GM21360 (cell line): ENCODE data around the gene GRAMD1A.
"Not testable (repeated sequence)": the region's sequence is repeated elsewhere in the genome, so short reads cannot be mapped to it uniquely, and the experiment has no call there.

Source experiments
- ATAC-seq: cut with Tn5 transposase; IDR thresholded peaks from one replicate; pipeline ENCODE4 v1.9.1; 2021; ENCODE audit warnings: mild to moderate bottlenecking, moderate library complexity; ENCODE audit not compliant: unreplicated experiment

The GRAMD1A gene

GRCh38 chr19:34976611-34977010 is 23.5 kb upstream of the GRAMD1A start:
- no peak for ATAC-seq

GRCh38 chr19:34979819-34980640 is 20.1 kb upstream of the GRAMD1A start:
- ATAC-seq: no peak

GRCh38 chr19:34982275-34982674 is 17.8 kb upstream of the GRAMD1A start:
- no peak for ATAC-seq

- ATAC-seq: no peak
These were observed 16.3 kb upstream of the GRAMD1A start for GRCh38 chr19:34983786-34984185.

DNA sequence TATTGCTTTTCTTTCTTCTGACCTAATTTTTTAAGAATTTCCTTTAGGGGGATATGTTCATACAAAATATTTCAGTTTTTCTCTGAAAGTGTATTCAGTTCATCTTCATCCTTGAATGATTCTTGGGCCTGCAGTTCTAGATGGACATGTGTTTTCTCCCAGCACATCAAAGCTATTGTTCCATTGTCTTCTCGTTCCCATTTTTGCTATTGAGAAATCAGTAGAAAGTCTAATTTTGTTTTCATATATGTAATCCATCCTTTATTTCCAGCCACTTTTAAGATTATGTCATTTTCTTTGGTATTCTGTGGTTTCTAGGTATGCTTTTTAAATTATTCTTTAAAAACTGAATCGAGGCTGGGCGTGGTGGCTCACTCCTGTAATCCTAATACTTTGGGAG is 15.8 kb upstream of the GRAMD1A start:
- ATAC-seq: no peak

DNA sequence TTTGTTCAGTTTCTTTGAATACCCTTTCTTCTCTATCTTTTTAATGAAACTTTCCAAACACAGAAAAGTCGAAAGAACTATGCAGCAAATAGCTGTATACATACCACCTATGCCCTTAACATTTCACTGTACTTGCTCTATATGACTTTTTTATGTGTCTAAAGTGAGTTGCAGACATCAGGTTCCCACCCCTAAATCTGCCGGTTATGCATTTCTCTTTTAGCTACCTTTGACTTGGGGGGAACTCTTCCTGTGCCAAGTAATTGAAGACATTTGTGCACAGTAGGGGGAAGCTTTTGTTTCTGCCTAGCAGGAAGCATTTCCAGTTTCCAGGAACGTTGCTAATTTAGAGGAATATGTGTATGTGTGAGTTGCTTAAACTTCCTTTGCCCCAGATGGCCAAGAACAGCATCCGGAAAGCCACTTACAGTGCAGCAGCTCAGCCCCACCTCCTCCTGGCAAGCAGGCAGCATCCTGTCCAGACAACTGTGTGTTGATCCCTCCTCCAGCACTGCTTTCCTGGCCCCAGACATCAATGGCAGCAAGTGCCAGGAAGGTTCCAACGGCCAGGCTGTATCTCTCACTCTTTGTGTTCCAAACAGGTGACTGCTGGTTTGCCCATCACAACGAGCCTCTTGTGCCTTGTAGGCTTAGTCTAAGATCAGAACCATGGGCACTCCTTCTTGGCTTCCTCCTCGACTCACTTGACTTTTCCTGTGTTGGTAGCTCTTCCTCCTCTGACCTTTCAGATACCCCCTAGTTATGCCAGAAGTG is 14.7 kb upstream of the GRAMD1A start:
- no peak for ATAC-seq

GRCh38 chr19:34988119-34988518 is 12.0 kb upstream of the GRAMD1A start:
- no peak for ATAC-seq

DNA sequence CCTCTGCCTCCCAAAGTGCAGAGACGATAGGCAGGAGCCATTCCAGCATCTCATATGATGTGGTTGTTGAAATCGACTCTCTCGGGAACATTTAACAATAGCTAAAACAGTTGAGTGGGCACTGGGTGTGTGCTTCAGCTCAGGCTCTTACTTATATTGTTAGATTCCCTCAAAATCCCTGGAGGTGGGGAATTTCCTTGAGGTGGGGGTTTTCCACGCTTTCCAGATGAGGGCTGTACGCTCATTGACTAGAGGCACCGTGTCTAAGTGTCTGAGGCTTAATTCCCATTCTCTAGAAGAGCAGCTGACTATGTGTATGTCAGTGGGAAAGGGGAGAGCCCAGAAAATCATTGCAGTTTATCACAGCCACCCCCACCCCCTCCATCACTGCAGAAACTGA is 10.8 kb upstream of the GRAMD1A start:
- no peak for ATAC-seq

- ATAC-seq: no peak
These were observed 9.4 kb upstream of the GRAMD1A start for GRCh38 chr19:34990578-34991192.

- no peak for ATAC-seq
These were observed 8.4 kb upstream of the GRAMD1A start for GRCh38 chr19:34991542-34992333.

DNA sequence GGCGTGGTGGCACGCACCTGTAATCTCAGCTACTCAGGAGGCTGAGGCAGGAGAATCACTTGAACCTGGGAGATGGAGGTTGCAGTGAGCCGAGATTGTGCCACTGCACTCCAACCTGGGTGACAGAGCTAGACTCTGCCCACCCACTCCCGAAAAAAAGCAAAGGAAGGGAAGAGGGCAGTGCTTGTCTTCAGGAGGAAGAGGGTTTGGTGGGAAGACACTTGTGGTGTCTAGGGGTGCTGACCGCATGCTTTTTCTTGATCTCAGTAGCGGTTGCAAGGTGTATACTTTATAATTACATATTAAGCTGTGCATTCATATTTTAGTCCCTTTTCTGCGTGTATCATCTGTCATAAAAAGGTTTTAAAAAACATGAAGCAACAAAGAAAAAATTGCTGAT is 7.5 kb upstream of the GRAMD1A start:
- not testable (repeated sequence) for ATAC-seq

DNA sequence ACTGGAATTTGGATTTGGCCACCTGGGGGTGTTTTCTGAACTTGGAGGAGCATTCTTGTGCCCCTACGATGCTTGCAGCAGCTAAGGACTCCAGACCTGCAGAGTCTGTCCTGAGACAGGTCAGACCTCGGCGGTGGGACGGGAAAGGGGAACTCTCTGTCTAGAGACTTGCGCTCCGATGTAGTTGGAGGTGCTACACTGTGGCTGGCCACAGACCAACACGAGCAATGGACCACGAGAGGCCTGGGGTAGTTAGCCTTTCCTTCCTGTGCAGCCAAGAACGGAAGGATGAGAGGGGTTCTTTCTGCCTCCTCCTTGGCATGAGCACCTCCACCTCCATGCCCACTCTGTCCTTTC is 5.9 kb upstream of the GRAMD1A start:
- no peak for ATAC-seq

- no peak for ATAC-seq
These were observed 5.2 kb upstream of the GRAMD1A start for GRCh38 chr19:34994643-34995541.

DNA sequence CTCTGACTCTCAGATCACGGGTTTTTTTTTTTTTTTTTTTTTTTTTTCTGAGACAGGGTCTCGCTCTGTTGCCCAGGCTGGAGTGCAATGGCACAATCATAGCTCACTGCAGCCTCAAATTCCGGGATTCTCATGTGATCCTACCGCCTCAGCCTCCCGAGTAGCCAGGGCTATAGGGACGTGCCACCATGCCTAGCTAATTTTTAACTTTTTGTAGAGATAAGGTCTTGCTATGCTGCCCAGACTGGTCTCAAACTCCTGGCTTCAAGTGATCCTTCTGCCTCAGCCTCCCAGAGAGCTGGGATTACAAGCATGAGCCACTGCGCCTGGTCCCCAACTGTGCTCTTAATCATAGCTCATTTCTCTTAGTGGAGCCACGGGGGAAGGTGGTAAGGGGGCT is 4.6 kb upstream of the GRAMD1A start:
- no peak for ATAC-seq

- ATAC-seq: no peak
These were observed 3.0 kb upstream of the GRAMD1A start for GRCh38 chr19:34997071-34997617.

DNA sequence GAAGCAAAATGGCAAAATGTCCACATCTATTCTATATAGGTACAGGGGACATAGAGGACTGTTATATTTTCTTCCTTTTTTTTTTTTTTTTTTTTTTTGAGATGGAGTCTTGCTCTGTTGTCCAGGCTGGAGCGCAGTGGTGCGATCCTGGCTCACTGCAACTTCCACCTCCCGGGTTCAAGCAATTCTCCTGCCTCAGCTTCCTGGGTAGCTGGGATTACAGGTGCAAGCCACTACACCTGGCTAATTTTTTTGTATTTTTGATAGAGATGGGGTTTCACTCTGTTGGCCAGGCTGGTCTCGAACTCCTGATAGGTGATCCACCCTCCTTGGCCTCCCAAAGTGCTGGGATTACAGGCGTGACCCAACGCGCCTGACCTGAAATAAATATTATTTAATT is 1.9 kb upstream of the GRAMD1A start:
- not testable (repeated sequence) for ATAC-seq

DNA sequence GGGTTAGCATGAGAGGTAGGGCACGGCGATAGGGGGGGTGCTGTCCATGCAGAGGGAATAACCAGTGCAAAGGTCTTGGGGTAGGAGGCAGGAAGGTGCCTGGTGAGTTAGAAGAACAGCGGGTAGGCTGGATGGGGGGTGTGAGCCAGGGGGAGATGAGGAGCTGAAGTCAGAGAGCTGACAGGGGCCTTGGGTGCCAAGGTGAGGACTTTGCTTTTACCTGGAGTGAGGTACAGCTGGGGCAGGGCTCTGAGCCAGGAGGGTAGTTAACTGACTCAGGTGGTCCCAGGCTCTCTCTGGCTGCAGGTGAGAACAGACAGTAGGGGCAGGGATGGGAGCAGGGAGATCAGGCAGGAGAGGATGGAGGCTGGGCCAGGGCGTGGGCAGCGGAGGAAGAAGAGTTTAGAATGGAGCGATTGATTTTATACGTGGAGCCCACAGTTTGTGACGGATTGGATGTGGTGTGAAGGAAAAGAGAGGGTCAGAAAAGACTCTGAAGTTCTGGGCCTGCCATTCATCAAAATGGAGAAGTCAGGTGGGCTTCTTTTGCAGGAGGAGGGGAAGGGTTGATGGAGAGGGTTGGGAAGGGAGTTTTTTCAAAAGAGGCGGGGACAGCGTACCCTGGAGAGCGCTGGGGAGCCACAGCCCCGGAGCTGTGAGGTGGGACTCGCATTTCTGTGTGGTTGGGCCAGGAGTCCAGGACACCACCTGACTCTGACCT is 1.2 kb upstream of the GRAMD1A start:
- no peak for ATAC-seq

- no peak for ATAC-seq
These were observed 169 bp downstream of the GRAMD1A start for GRCh38 chr19:35000338-35000646.
